ENCODE measurements around the gene SF3B5.

DNA sequence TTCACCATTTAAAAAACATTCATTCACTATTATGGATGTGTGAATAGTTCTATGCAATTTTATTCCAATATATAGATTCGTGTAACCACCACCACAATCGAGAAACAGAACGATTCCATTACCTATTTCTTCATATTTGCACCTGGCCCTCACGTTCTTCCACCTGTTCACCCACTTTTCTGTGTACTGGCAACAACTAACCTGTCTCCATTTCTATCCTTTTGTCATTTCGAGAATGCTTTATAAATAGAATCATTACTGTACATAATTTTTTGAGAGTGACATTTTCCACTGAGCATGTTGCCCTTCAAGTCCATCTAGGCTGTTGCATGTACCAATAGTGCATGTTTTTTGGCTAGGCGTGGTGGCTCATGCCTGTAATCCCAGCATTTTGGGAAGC, 31.7 kb upstream of the SF3B5 start:
- TF ChIP-seq, protein P1, sequence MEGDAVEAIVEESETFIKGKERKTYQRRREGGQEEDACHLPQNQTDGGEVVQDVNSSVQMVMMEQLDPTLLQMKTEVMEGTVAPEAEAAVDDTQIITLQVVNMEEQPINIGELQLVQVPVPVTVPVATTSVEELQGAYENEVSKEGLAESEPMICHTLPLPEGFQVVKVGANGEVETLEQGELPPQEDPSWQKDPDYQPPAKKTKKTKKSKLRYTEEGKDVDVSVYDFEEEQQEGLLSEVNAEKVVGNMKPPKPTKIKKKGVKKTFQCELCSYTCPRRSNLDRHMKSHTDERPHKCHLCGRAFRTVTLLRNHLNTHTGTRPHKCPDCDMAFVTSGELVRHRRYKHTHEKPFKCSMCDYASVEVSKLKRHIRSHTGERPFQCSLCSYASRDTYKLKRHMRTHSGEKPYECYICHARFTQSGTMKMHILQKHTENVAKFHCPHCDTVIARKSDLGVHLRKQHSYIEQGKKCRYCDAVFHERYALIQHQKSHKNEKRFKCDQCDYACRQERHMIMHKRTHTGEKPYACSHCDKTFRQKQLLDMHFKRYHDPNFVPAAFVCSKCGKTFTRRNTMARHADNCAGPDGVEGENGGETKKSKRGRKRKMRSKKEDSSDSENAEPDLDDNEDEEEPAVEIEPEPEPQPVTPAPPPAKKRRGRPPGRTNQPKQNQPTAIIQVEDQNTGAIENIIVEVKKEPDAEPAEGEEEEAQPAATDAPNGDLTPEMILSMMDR (IDR thresholded peaks at IDR 0.05; ENCODE audit: control extremely low read depth in 1 of 3, insufficient read depth in 1 of 3, low read depth in 1 of 3, low read length in 3 of 3): no peak
- TF ChIP-seq SIN3A (conservative IDR thresholded peaks at IDR 0.05 in 1 of 2, IDR thresholded peaks at IDR 0.05 in 1 of 2; ENCODE audit: low read depth in 1 of 2, low read length in 2 of 2) (no peak), EZH2 (IDR thresholded peaks at IDR 0.05; ENCODE audit: low read depth, low read length, severe bottlenecking) (no peak), EP300 (IDR thresholded peaks at IDR 0.05; ENCODE audit: borderline replicate concordance in 1 of 2, low read depth in 2 of 2, low read length in 2 of 2) (no peak), ZNF274 (IDR thresholded peaks at IDR 0.05; ENCODE audit: borderline replicate concordance, extremely low read depth, low read length) (no peak), BRCA1 (IDR thresholded peaks at IDR 0.05; ENCODE audit: low read depth, low read length) (no peak), SRF (IDR thresholded peaks at IDR 0.05; ENCODE audit: low read depth, low read length) (no peak), JUND (IDR thresholded peaks at IDR 0.05; ENCODE audit: low read length) (no peak), MAFK (IDR thresholded peaks at IDR 0.05; ENCODE audit: low read depth, low read length) (no peak), RAD21 (IDR thresholded peaks at IDR 0.05 in 1 of 2, conservative IDR thresholded peaks at IDR 0.05 in 1 of 2; ENCODE audit: low read depth in 2 of 2, low read length in 2 of 2) (no peak), TCF12 (IDR thresholded peaks at IDR 0.05; ENCODE audit: low read depth, low read length) (no peak), YY1 (IDR thresholded peaks at IDR 0.05; ENCODE audit: low read depth, low read length) (no peak)
- TF ChIP-seq, protein P2, sequence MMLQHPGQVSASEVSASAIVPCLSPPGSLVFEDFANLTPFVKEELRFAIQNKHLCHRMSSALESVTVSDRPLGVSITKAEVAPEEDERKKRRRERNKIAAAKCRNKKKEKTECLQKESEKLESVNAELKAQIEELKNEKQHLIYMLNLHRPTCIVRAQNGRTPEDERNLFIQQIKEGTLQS (IDR thresholded peaks at IDR 0.05; ENCODE audit: insufficient read depth, low read depth, low read length): no peak
